Progenitor cell of endocrine pancreas (in vitro differentiated cells): ENCODE results near the gene MAP2K7. TPM values are rescaled to one million over a fixed set of nuclear protein-coding genes. Genes with fewer than 3 reads are reported as not detected.
A peak's percentile ranks its signal among the peaks of the same experiment; 100 is the strongest.

Source experiments
- DNase-seq: peaks from one replicate; pipeline ENCODE4 v3.0.0; 2021; ENCODE audit warnings: low spot score; ENCODE audit not compliant: unreplicated experiment
- H3K27ac Mint-ChIP-seq: 2 replicates; pipeline ENCODE4 v1.8.0; 2021; ENCODE audit warnings: mild to moderate bottlenecking, moderate library complexity, mixed read lengths
- H3K27me3 Mint-ChIP-seq: 2 replicates; pipeline ENCODE4 v1.8.0; 2021; ENCODE audit warnings: mixed read lengths
- H3K36me3 Mint-ChIP-seq: 2 replicates; pipeline ENCODE4 v1.8.0; 2022; ENCODE audit warnings: mixed read lengths; ENCODE audit not compliant: insufficient read depth
- H3K4me1 Mint-ChIP-seq: 2 replicates; pipeline ENCODE4 v1.8.0; 2021; ENCODE audit warnings: low read depth, mixed read lengths
- H3K4me3 Mint-ChIP-seq: 2 replicates; pipeline ENCODE4 v1.8.0; 2021; ENCODE audit warnings: low read depth, mild to moderate bottlenecking, moderate library complexity, mixed read lengths
- H3K9me3 Mint-ChIP-seq: 2 replicates; pipeline ENCODE4 v1.8.0; 2021; ENCODE audit warnings: low read depth, mixed read lengths
- CTCF ChIP-seq: fragments of 200-600 bp; sonication (generic); IDR thresholded peaks from one replicate; pipeline ENCODE4 v1.5.0; 2021; ENCODE audit warnings: antibody characterized with exemption, mild to moderate bottlenecking; ENCODE audit not compliant: unreplicated experiment
- total RNA-seq: library from RNA; stranded (reverse); gene quantifications from 2 replicates; pipeline ENCODE4 v1.2.1, GENCODE V29; 2021

Gene MAP2K7
- total RNA-seq, 1 donor from 2014 or later, result 53.5 TPM

GRCh38 chr19:7918615-7919421 is 15.1 kb downstream of the MAP2K7 start:
- no peak for DNase-seq
- Mint-ChIP-seq H3K4me1 (peaks cover 16% of the 10 kb centered on the region), H3K36me3 (peaks cover 5% of the 10 kb centered on the region), H3K4me3 (no peak overlapping the region), H3K27me3 (peaks cover 35% of the 10 kb centered on the region), H3K27ac (no peak overlapping the region), H3K9me3 (no peaks in the 10 kb centered on the region)
- TF ChIP-seq CTCF, result no peak

DNA sequence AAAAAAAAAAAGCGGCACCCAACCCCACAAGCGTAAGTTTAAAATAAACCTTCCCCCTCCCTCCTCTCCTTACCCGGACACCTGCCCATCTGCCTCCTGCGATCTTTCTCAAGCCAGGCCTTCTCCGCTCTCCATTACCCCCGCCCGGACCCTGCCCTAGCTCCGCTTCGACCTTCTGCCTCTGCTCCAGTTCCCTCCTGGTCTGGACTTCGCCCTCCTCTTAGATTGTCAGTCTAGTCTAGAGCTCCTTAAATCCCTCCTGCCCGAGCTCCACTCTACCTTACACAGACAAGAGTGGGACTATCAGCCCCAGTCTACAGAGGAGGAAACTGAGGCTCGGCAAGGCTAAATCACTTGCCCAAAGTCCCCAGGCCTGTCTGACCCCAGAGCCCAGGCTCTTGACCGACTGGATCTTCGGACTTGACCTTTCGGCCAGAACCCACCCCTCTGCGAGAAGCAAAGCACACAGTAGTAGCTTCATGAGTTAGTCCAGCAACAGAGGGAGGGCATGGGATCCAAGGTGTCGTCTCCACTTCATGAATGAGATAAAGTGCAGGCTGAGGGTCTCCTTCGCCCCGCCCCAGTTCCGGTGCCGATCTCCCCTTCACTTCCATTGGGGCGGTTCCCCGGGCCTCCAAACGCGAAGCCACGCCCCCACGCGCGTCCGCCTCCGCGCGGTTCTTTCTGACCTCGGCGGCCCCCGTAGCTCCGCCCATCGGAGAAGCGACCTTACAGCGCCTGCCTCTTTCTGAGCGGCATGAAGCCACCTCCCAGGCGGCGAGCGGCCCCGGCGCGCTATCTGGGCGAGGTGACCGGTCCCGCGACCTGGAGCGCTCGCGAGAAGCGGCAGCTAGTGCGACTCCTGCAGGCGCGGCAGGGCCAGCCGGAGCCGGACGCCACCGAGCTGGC is 16.2 kb downstream of the MAP2K7 start, which contains the start of gene SNAPC2:
TSS of gene SNAPC2 (plus strand) at position 729 of the 909 bp plus-strand sequence. CDS start at position 758, 29 bp downstream.
- H3K4me3 Mint-ChIP-seq, result peak within 1 kb of the TSS; percentile 70
- peaks cover 18% of the 10 kb centered on the region for H3K4me1 Mint-ChIP-seq
- DNase-seq, result peak; percentile 95
- H3K36me3 Mint-ChIP-seq, result peaks cover 4% of the 10 kb centered on the region
- peak within 1 kb of the TSS; percentile 94 for H3K27ac Mint-ChIP-seq
- TF ChIP-seq CTCF, result no peak
- H3K27me3 Mint-ChIP-seq, result peaks cover 29% of the 10 kb centered on the region
- H3K9me3 Mint-ChIP-seq, result no peaks in the 10 kb centered on the region

DNA sequence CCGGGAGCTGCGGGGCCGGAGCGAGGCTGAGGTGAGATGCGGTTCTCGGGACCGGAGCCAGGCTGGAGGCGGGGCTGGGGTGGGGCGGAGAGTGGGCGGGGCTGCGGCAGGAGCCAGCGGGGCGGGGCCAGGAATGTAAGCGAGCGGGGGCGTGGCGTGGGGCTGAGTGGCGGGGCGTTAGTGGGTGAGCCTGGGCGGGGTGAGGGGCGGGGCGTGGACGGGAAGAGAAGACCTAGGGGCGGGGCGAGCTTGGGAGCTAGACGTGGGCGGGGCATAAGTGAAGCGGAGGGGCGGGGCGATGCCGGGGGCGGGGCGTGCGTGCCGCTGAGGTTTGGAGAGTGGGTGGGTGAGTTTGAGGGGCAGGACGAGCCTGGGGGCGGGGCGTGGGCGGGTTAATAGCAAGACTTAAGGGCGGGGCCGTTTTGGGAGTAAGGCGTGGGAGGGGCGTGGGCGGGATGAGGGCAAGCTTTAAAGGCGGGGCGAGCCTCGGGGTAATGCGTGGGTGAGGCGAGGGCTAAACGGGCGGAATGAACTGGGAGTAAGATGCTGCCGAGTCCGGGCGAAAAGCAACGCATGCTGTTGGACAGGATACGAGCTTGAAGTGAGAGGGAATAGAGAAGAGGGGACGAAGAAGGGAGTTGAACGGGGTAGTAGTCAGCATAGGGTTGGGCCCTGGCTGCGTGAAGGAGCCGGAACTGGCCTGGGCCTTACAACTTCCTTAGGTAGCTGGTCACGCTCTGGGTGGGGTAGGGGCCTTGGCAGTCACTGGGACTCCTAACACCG is 17.0 kb downstream of the MAP2K7 start:
- H3K9me3 Mint-ChIP-seq, result no peaks in the 10 kb centered on the region
- peaks cover 15% of the 10 kb centered on the region for H3K4me1 Mint-ChIP-seq
- peaks cover 3% of the 10 kb centered on the region for H3K36me3 Mint-ChIP-seq
- DNase-seq, result peak; percentile 92
- TF ChIP-seq CTCF, result no peak
- H3K4me3 Mint-ChIP-seq, result peak overlapping the region; percentile 70
- H3K27me3 Mint-ChIP-seq, result peaks cover 21% of the 10 kb centered on the region
- peak overlapping the region; percentile 94 for H3K27ac Mint-ChIP-seq

- no peak for DNase-seq
These were observed 17.8 kb downstream of the MAP2K7 start for GRCh38 chr19:7921302-7921966.

More at GRCh38 chr19:7921302-7921966, 17.8 kb downstream of the MAP2K7 start:
- H3K9me3 Mint-ChIP-seq, result no peaks in the 10 kb centered on the region
- peaks cover 3% of the 10 kb centered on the region for H3K36me3 Mint-ChIP-seq
- no peak overlapping the region for H3K27ac Mint-ChIP-seq
- peaks cover 18% of the 10 kb centered on the region for H3K4me1 Mint-ChIP-seq
- no peak for TF ChIP-seq CTCF
- peak overlapping the region; percentile 70 for H3K4me3 Mint-ChIP-seq
- peaks cover 17% of the 10 kb centered on the region for H3K27me3 Mint-ChIP-seq
